Suppressor macrophage treated with lipopolysaccharide for 1 hour (primary cell): ENCODE measurements around the gene PLCH2.
"Not testable (repeated sequence)": the region's sequence is repeated elsewhere in the genome, so short reads cannot be mapped to it uniquely, and the experiment has no call there.

Experiments
- DNase-seq, 3 donors: peaks; one replicate each; pipeline ENCODE4 v3.0.0-alpha.2; 2020 to 2022

The PLCH2 gene

GRCh38 chr1:2549367-2550029, 73.4 kb downstream of the PLCH2 start:
- not testable (repeated sequence) for DNase-seq

GRCh38 chr1:2550309-2550861, 74.3 kb downstream of the PLCH2 start:
- not testable (repeated sequence) for DNase-seq

GRCh38 chr1:2551544-2551943, 75.5 kb downstream of the PLCH2 start:
- not testable (repeated sequence) for DNase-seq

- DNase-seq, result no peak
Observed at GRCh38 chr1:2552189-2552588, 76.1 kb downstream of the PLCH2 start.

GRCh38 chr1:2553076-2553475, 77.0 kb downstream of the PLCH2 start:
- DNase-seq, result not testable (repeated sequence)

GRCh38 chr1:2553871-2554620, 78.0 kb downstream of the PLCH2 start:
- no peak for DNase-seq

GRCh38 chr1:2554621-2555387, 78.7 kb downstream of the PLCH2 start:
- peak; percentile 42 to 72 (median 50) for DNase-seq
